ENCODE results near the gene TSPYL4.

The TSPYL4 gene

GRCh38 chr6:116239856-116240255 is 14.0 kb downstream of the TSPYL4 start:
- TF ChIP-seq CTCF (conservative IDR thresholded peaks at IDR 0.05) (no peak), ZFX (IDR thresholded peaks at IDR 0.05) (no peak)
- no peak overlapping the region for H3K27ac ChIP-seq

- no peak overlapping the region for H3K27ac ChIP-seq
- TF ChIP-seq CTCF (conservative IDR thresholded peaks at IDR 0.05) (no peak), ZFX (IDR thresholded peaks at IDR 0.05) (no peak)
These were observed 14.6 kb downstream of the TSPYL4 start for GRCh38 chr6:116239256-116239655.

GRCh38 chr6:116238083-116238482 is 15.8 kb downstream of the TSPYL4 start:
- no peak overlapping the region for H3K27ac ChIP-seq
- TF ChIP-seq ZFX (IDR thresholded peaks at IDR 0.05) (no peak), CTCF (conservative IDR thresholded peaks at IDR 0.05) (no peak)

GRCh38 chr6:116234689-116235088 is 19.2 kb downstream of the TSPYL4 start:
- H3K27ac ChIP-seq: no peak overlapping the region
- TF ChIP-seq CTCF (conservative IDR thresholded peaks at IDR 0.05): no peak
- no peak for TF ChIP-seq ZFX (IDR thresholded peaks at IDR 0.05)

GRCh38 chr6:116229287-116229913 is 24.5 kb downstream of the TSPYL4 start:
- no peak overlapping the region for H3K27ac ChIP-seq

GRCh38 chr6:116223355-116223754 is 30.5 kb downstream of the TSPYL4 start:
- TF ChIP-seq CTCF (conservative IDR thresholded peaks at IDR 0.05) (no peak), ZFX (IDR thresholded peaks at IDR 0.05) (no peak)
- no peak overlapping the region for H3K27ac ChIP-seq

More at GRCh38 chr6:116229287-116229913, 24.5 kb downstream of the TSPYL4 start:
- TF ChIP-seq CTCF (conservative IDR thresholded peaks at IDR 0.05) (no peak), ZFX (IDR thresholded peaks at IDR 0.05) (no peak)

GRCh38 chr6:116221911-116222310 is 32.0 kb downstream of the TSPYL4 start:
- TF ChIP-seq ZFX (IDR thresholded peaks at IDR 0.05): no peak
- no peak for TF ChIP-seq CTCF (conservative IDR thresholded peaks at IDR 0.05)
- H3K27ac ChIP-seq: no peak overlapping the region
